Fibroblast of skin of scalp (primary cell): ENCODE measurements around the gene AFF3.
"Not testable (repeated sequence)": the region's sequence is repeated elsewhere in the genome, so short reads cannot be mapped to it uniquely, and the experiment has no call there.

ENCODE experiments used
- DNase-seq: peaks from one replicate; pipeline ENCODE4 v3.0.0-alpha.2; 2013

Gene AFF3

GRCh38 chr2:99776906-99777646 lies 365.3 kb downstream of the AFF3 start:
- peak; percentile 76 for DNase-seq

GRCh38 chr2:99776206-99776905 lies 366.0 kb downstream of the AFF3 start:
- DNase-seq: no peak

GRCh38 chr2:99775585-99775984 lies 366.8 kb downstream of the AFF3 start:
- peak; percentile 88 for DNase-seq

GRCh38 chr2:99773642-99774041 lies 368.7 kb downstream of the AFF3 start:
- DNase-seq: not testable (repeated sequence)

GRCh38 chr2:99772591-99773331 lies 369.6 kb downstream of the AFF3 start:
- no peak for DNase-seq

GRCh38 chr2:99771681-99772333 lies 370.6 kb downstream of the AFF3 start:
- DNase-seq: no peak

- no peak for DNase-seq
Measured at GRCh38 chr2:99770876-99771275, 371.5 kb downstream of the AFF3 start.

- DNase-seq: no peak
Measured at GRCh38 chr2:99765731-99766318, 376.6 kb downstream of the AFF3 start.

- DNase-seq: no peak
Measured at GRCh38 chr2:99763764-99764163, 378.6 kb downstream of the AFF3 start.

- no peak for DNase-seq
Measured at GRCh38 chr2:99762714-99763113, 379.7 kb downstream of the AFF3 start.

- no peak for DNase-seq
Measured at GRCh38 chr2:99757611-99758114, 384.7 kb downstream of the AFF3 start.

GRCh38 chr2:99756059-99756458 lies 386.3 kb downstream of the AFF3 start:
- no peak for DNase-seq

- peak; percentile 87 for DNase-seq
Measured at GRCh38 chr2:99754210-99754609, 388.2 kb downstream of the AFF3 start.

- DNase-seq: no peak
Measured at GRCh38 chr2:99753505-99753904, 388.9 kb downstream of the AFF3 start.

GRCh38 chr2:99748344-99748743 lies 394.0 kb downstream of the AFF3 start:
- DNase-seq: peak; percentile 24

- DNase-seq: no peak
Measured at GRCh38 chr2:99747842-99748241, 394.5 kb downstream of the AFF3 start.

- DNase-seq: no peak
Measured at GRCh38 chr2:99743146-99743545, 399.2 kb downstream of the AFF3 start.

GRCh38 chr2:99737537-99737936 lies 404.9 kb downstream of the AFF3 start:
- DNase-seq: no peak

GRCh38 chr2:99735753-99736152 lies 406.6 kb downstream of the AFF3 start:
- no peak for DNase-seq

GRCh38 chr2:99735314-99735713 lies 407.1 kb downstream of the AFF3 start:
- not testable (repeated sequence) for DNase-seq

GRCh38 chr2:99734236-99734635 lies 408.2 kb downstream of the AFF3 start:
- DNase-seq: no peak
